OCI-LY1 (cell line): Measurements from ENCODE around the gene S100A14.

Source experiments
- H2AFZ ChIP-seq: fragments of 200-600 bp; sonication (generic), shearing (Covaris generic); 2 replicates; pipeline ENCODE4 v1.6.0; 2014; ENCODE audit warnings: antibody characterized with exemption, mild to moderate bottlenecking, low read length
- H3F3A ChIP-seq: fragments of 200-600 bp; sonication (generic), shearing (Covaris generic); 2 replicates; pipeline ENCODE4 v1.6.0; 2014; ENCODE audit warnings: mild to moderate bottlenecking, antibody characterized with exemption, low read length, moderate library complexity; ENCODE audit not compliant: insufficient read depth
- H3K27ac ChIP-seq: fragments of 200-600 bp; sonication (generic); 2 replicates; pipeline ENCODE4 v1.5.1; 2014; ENCODE audit warnings: low read length, mixed run types, mild to moderate bottlenecking, low read depth; ENCODE audit not compliant: poor library complexity, severe bottlenecking
- H3K27me3 ChIP-seq: fragments of 200-600 bp; sonication (generic); 2 replicates; pipeline ENCODE4 v1.6.0; 2014; ENCODE audit warnings: antibody characterized with exemption, mild to moderate bottlenecking, low read length, moderate library complexity; ENCODE audit not compliant: insufficient read depth
- H3K36me3 ChIP-seq: fragments of 200-600 bp; sonication (generic); 2 replicates; pipeline ENCODE4 v1.6.1; 2014; ENCODE audit warnings: mild to moderate bottlenecking, antibody characterized with exemption, low read length, moderate library complexity, mixed read lengths; ENCODE audit not compliant: insufficient read depth
- H3K4me1 ChIP-seq: fragments of 200-600 bp; sonication (generic); 2 replicates; pipeline ENCODE4 v1.5.1; 2014; ENCODE audit warnings: mild to moderate bottlenecking, low read length, moderate library complexity; ENCODE audit not compliant: insufficient read depth, severe bottlenecking
- H3K4me2 ChIP-seq: fragments of 200-600 bp; sonication (generic), shearing (Covaris generic); 2 replicates; pipeline ENCODE4 v1.6.1; 2014; ENCODE audit warnings: low read length
- H3K4me3 ChIP-seq: fragments of 200-600 bp; sonication (generic); 2 replicates; pipeline ENCODE4 v1.5.1; 2014; ENCODE audit warnings: low read length, low read depth, mild to moderate bottlenecking, mixed read lengths; ENCODE audit not compliant: poor library complexity, severe bottlenecking
- H3K79me2 ChIP-seq: fragments of 200-600 bp; shearing (Covaris generic); 2 replicates; pipeline ENCODE4 v1.6.1; 2016; ENCODE audit warnings: mixed run types, low read length, mixed read lengths; ENCODE audit not compliant: insufficient read depth
- H3K9ac ChIP-seq: fragments of 200-600 bp; sonication (generic), shearing (Covaris generic); 2 replicates; pipeline ENCODE4 v1.6.1; 2014; ENCODE audit warnings: mild to moderate bottlenecking, low read length, mixed read lengths
- H3K9me2 ChIP-seq: fragments of 200-600 bp; sonication (generic), shearing (Covaris generic); 2 replicates; pipeline ENCODE4 v1.6.1; 2014; ENCODE audit warnings: low read depth, mild to moderate bottlenecking, low read length, mixed read lengths
- H3K9me3 ChIP-seq: fragments of 200-600 bp; shearing (Covaris generic); 2 replicates; pipeline ENCODE4 v1.6.1; 2014; ENCODE audit warnings: low read length, mixed read lengths
- H4K20me1 ChIP-seq: fragments of 200-600 bp; sonication (generic), shearing (Covaris generic); 2 replicates; pipeline ENCODE4 v1.6.0; 2016; ENCODE audit warnings: mild to moderate bottlenecking, low read length; ENCODE audit not compliant: insufficient read depth
- CTCF ChIP-seq: fragments of 200-600 bp; sonication (generic), shearing (Covaris generic); IDR thresholded peaks from 2 replicates; pipeline ENCODE4 v1.5.1; 2017; ENCODE audit warnings: mild to moderate bottlenecking, antibody characterized with exemption, low read length, moderate library complexity, mixed read lengths
- EZH2 ChIP-seq: fragments of 200-600 bp; sonication (generic), shearing (Covaris generic); IDR thresholded peaks from 2 replicates; pipeline ENCODE4 v1.8.0; 2017; ENCODE audit warnings: borderline replicate concordance, mixed run types, mild to moderate bottlenecking, antibody characterized with exemption, low read length, moderate library complexity, mixed read lengths

The S100A14 gene

GRCh38 chr1:153606194-153606593 lies 9.9 kb downstream of the S100A14 start:
- H3K27ac ChIP-seq: no peak overlapping the region
- TF ChIP-seq CTCF: no peak
- no peak for TF ChIP-seq EZH2
- no peak overlapping the region for H3K4me3 ChIP-seq
- H3K36me3 ChIP-seq: no peaks in the 10 kb centered on the region
- no peak overlapping the region for H3K9ac ChIP-seq
- H3K9me3 ChIP-seq: no peaks in the 10 kb centered on the region
- no peaks in the 10 kb centered on the region for H3K79me2 ChIP-seq
- H2AFZ ChIP-seq: no peak overlapping the region
- H3K4me2 ChIP-seq: no peak overlapping the region
- H3K27me3 ChIP-seq: no peaks in the 10 kb centered on the region; the same call in 1 of the 2 replicates
- H3K4me1 ChIP-seq: no peaks in the 10 kb centered on the region
- H4K20me1 ChIP-seq: no peaks in the 10 kb centered on the region
- no peaks in the 10 kb centered on the region for H3K9me2 ChIP-seq
- no peaks in the 10 kb centered on the region for H3F3A ChIP-seq

GRCh38 chr1:153602749-153603148 lies 13.4 kb downstream of the S100A14 start:
- no peaks in the 10 kb centered on the region for H3K79me2 ChIP-seq

GRCh38 chr1:153599847-153600246 lies 16.3 kb downstream of the S100A14 start:
- Histone ChIP-seq H3K9me3 (no peaks in the 10 kb centered on the region), H3K9ac (no peak overlapping the region), H4K20me1 (no peaks in the 10 kb centered on the region), H3K27me3 (no peaks in the 10 kb centered on the region), H3F3A (no peaks in the 10 kb centered on the region), H3K4me2 (no peak overlapping the region), H3K27ac (peak overlapping the region; percentile 16), H3K36me3 (no peaks in the 10 kb centered on the region), H3K79me2 (no peaks in the 10 kb centered on the region), H3K4me3 (no peak overlapping the region), H2AFZ (no peak overlapping the region), H3K4me1 (peaks cover 31% of the 10 kb centered on the region), H3K9me2 (no peaks in the 10 kb centered on the region)
- no peak for TF ChIP-seq EZH2
- no peak for TF ChIP-seq CTCF

More at GRCh38 chr1:153602749-153603148, 13.4 kb downstream of the S100A14 start:
- Histone ChIP-seq H3K4me2 (no peak overlapping the region), H4K20me1 (no peaks in the 10 kb centered on the region), H3K9me3 (no peaks in the 10 kb centered on the region), H3K9me2 (no peaks in the 10 kb centered on the region), H3K4me3 (no peak overlapping the region), H2AFZ (no peak overlapping the region), H3K27ac (no peak overlapping the region), H3K4me1 (peaks cover 25% of the 10 kb centered on the region), H3K36me3 (no peaks in the 10 kb centered on the region), H3K27me3 (no peaks in the 10 kb centered on the region; the same call in 1 of the 2 replicates), H3F3A (no peaks in the 10 kb centered on the region), H3K9ac (no peak overlapping the region)
- TF ChIP-seq CTCF (no peak), EZH2 (no peak)
